Activated naive CD4-positive, alpha-beta T cell treated with anti-CD3 and anti-CD28 coated beads, Interleukin-2, amount 10 ng/mL, durations not matched to agents 7 days and 5 days (primary cell): ENCODE measurements around the gene CHD2.
"Not testable (repeated sequence)": the region's sequence is repeated elsewhere in the genome, so short reads cannot be mapped to it uniquely, and the experiment has no call there.

Source experiments
- CTCF ChIA-PET: fragments of 350-600 bp; sonication (Branson Sonifier 250); formaldehyde crosslinking; loops from one replicate; lab custom pipeline; 2021; ENCODE audit warnings: antibody characterized with exemption; lab: Charles Lee
- DNase-seq: peaks from one replicate; pipeline ENCODE4 v3.0.0-alpha.2; 2020
- H3K27ac Mint-ChIP-seq: one replicate; pipeline ENCODE4 v1.8.0; 2021; ENCODE audit warnings: mild to moderate bottlenecking, moderate library complexity, mixed read lengths
- H3K27me3 Mint-ChIP-seq: one replicate; pipeline ENCODE4 v1.8.0; 2021; ENCODE audit warnings: mild to moderate bottlenecking, mixed read lengths
- H3K36me3 Mint-ChIP-seq: one replicate; pipeline ENCODE4 v1.8.0; 2021; ENCODE audit warnings: mixed read lengths
- H3K4me1 Mint-ChIP-seq: one replicate; pipeline ENCODE4 v1.8.0; 2021; ENCODE audit warnings: mixed read lengths
- H3K4me3 Mint-ChIP-seq: one replicate; pipeline ENCODE4 v1.8.0; 2021; ENCODE audit warnings: mild to moderate bottlenecking, moderate library complexity, mixed read lengths
- H3K9me3 Mint-ChIP-seq: one replicate; pipeline ENCODE4 v1.8.0; 2021; ENCODE audit warnings: mixed read lengths

CHD2 gene

DNA sequence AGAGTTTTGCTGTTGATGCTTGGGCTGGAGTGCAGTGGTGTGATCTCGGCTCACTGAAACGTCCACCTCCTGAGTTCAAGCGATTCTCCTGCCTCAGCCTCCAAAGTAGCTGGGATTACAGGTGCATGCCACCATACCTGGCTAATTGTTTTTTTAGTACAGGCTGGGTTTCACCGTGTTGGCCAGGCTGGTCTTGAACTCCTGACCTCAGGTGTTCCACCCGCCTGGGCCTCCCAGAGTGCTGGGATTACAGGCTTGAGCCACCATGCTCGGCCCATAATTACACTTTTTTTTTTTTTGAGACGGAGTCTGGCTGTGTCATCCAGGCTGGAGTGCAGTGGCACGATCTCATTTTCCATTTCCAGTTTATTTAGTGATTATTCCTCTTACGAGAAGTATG is 18.8 kb downstream of the CHD2 start:
- Mint-ChIP-seq H3K36me3 (peaks cover 63% of the 10 kb centered on the region), H3K4me1 (peaks cover 84% of the 10 kb centered on the region)
- H3K4me3 Mint-ChIP-seq, H3K27ac Mint-ChIP-seq, H3K27me3 Mint-ChIP-seq, DNase-seq, H3K9me3 Mint-ChIP-seq: not testable (repeated sequence)
- CTCF ChIA-PET, result interaction anchor here (0.6 to 8.1 kb wide), 8 partner anchors 11 to 186 kb away, joined by 3 to 68 read pairs (median 15); no protein-coding TSS in a partner anchor

DNA sequence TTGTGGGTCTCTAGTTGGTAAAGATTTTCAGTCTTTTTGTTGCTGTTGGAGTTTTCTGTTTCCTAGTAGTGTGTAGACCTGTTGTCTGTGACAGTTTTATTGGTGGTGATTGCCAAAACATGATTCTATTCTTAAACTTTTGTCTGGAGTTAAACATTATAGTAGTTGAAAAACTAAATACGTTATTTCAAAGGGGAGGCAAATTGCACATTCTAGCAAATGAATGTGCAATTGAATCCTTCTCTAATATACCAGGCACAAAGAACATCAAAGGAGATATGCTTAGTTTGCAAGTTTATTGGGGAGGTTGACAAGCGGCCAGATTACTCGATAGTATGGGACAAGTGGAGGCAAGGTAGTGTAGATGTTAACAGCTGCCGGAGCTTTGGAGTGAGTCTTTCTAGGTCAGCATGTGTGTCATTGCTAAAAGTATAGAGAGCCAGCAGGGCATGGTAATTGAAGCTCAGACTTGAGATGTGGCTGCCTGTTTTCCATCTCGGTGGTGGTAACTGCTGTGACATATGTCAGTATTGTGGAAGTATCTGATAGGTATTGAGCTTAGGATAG is 20.6 kb downstream of the CHD2 start:
- no peaks in the 10 kb centered on the region for H3K27me3 Mint-ChIP-seq
- H3K27ac Mint-ChIP-seq, result peak overlapping the region; percentile 21
- no peak for DNase-seq
- peaks cover 78% of the 10 kb centered on the region for H3K4me1 Mint-ChIP-seq
- no peaks in the 10 kb centered on the region for H3K9me3 Mint-ChIP-seq
- peaks cover 68% of the 10 kb centered on the region for H3K36me3 Mint-ChIP-seq
- no peak overlapping the region for H3K4me3 Mint-ChIP-seq
- CTCF ChIA-PET, result interaction anchor here (1.4 to 2.9 kb wide), 3 partner anchors 13 to 124 kb away, joined by 5 to 19 read pairs (median 9); no protein-coding TSS in a partner anchor

DNA sequence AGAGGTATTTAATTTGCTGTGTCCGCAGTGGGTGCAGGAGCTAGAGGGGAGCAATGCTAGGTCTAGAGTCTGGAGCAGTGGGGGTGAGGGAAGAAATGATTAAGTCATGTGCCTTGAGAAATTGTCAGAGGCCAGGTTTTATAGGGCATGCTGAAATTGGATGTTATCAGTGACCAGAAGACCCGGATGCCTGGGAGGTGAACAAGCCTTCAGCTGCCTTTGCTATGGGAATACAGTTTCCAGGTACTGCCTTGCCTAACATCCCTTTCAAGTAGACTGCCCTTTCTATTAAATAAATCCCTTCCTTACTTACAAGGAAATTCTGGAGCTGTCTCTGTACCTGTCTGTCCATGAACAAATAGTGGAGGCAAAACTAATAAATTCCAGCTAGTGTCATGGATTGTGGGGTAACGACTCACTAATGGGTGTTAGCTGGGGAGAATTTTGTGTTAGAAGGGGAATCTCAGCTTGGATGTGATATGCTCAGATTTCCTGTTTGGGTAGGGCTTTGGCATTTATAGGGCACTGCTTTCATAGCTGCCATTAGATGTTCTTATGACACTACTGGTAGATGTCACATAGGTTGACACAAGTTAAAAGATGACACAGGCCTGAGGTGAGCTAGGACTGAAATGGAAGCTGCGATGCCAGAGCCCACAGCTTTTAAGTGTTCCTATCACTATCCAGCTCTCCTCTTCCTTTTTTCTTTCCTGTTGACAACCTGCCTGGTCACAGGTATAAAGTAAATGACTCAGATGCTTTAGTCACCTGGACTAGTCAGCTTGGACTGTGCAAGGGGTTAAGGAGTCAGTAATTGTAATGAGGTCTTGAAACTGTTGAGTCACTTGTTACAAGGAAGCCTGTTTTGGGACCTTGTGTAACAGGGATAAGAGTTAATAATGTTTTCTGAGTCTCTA is 21.3 kb downstream of the CHD2 start:
- Mint-ChIP-seq H3K4me1 (peaks cover 75% of the 10 kb centered on the region), H3K27me3 (no peaks in the 10 kb centered on the region), H3K36me3 (peaks cover 65% of the 10 kb centered on the region), H3K9me3 (no peaks in the 10 kb centered on the region), H3K27ac (peak overlapping the region; percentile 63), H3K4me3 (no peak overlapping the region)
- CTCF ChIA-PET, result interaction anchor here (1.4 to 2.9 kb wide), 3 partner anchors 14 to 125 kb away, joined by 5 to 19 read pairs (median 9); no protein-coding TSS in a partner anchor
- no peak for DNase-seq

DNA sequence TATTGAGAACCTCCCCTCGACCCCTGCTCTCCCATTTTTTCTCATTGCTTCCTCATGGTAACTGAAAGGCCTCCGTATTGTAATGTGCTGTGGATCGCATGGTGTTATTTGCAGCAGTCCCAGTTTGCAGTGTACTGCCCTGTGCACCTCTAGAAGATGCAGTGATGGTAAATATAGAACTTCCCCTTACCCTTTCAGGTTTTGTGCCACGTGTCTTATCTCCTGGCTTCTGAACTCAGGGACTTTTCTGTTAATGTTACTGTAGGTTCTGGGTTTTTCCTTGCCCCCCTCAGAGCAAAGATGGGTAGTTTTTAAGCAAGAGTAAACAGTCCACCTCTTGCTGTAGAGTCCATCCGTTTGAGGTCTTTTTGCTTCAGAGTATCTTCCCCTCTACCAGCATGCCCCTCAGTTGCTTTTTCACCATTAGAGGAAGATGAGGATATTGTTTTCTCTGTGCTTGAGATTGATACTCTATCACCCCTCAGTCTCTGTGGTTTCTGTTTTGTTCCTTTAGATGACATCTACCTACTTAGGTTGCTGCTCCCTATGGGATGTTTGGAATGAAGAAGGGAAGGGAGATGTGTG is 22.4 kb downstream of the CHD2 start:
- H3K9me3 Mint-ChIP-seq, result no peaks in the 10 kb centered on the region
- H3K27ac Mint-ChIP-seq, result peak overlapping the region; percentile 63
- CTCF ChIA-PET, result interaction anchor here (1.7 to 2.9 kb wide), 2 partner anchors 115 to 126 kb away, joined by 5 to 19 read pairs; no protein-coding TSS in a partner anchor
- no peak overlapping the region for H3K4me3 Mint-ChIP-seq
- peaks cover 68% of the 10 kb centered on the region for H3K36me3 Mint-ChIP-seq
- H3K27me3 Mint-ChIP-seq, result no peaks in the 10 kb centered on the region
- DNase-seq, result no peak
- H3K4me1 Mint-ChIP-seq, result peaks cover 67% of the 10 kb centered on the region

DNA sequence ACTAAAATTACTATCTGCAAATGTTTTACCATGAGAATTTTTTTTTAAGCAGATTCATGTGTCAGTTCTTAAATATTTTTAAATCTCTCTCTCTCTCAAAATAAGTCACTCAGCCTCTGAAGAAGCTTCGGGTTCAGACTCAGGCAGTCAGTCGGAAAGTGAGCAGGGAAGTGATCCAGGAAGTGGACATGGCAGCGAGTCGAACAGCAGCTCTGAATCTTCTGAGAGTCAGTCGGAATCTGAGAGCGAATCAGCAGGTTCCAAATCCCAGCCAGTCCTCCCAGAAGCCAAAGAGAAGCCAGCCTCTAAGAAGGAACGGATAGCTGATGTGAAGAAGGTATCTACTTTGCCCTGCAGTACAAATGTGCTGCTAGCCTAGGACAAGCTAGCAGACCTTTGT is 24.1 kb downstream of the CHD2 start:
- no peak for DNase-seq
- H3K4me3 Mint-ChIP-seq, result no peak overlapping the region
- no peaks in the 10 kb centered on the region for H3K27me3 Mint-ChIP-seq
- peaks cover 79% of the 10 kb centered on the region for H3K36me3 Mint-ChIP-seq
- no peaks in the 10 kb centered on the region for H3K9me3 Mint-ChIP-seq
- no peak overlapping the region for H3K27ac Mint-ChIP-seq
- peaks cover 68% of the 10 kb centered on the region for H3K4me1 Mint-ChIP-seq
- CTCF ChIA-PET, result interaction anchor here (1.7 to 4.2 kb wide), 2 partner anchors 116 to 127 kb away, joined by 5 to 24 read pairs; no protein-coding TSS in a partner anchor

DNA sequence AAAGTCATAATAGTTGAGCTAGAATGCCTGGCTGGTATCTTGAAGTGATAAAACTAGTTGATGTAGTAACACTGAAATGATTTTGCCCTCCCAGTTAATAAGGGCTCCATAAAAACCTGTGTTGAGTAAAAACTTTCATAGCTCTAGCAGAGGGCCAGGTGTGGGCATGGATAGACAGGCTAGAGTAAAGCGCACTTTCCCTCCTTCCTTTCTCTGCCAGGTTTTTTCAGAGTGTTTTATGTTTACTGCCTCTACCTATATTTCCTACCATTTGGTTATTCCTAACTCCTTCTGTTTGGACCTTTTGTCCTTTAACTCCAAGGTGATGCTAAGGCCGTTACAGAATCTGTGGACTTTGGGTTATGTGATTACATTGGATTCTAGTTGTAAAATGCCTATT is 25.3 kb downstream of the CHD2 start:
- Mint-ChIP-seq H3K36me3 (peaks cover 79% of the 10 kb centered on the region), H3K27me3 (no peaks in the 10 kb centered on the region), H3K4me1 (peaks cover 57% of the 10 kb centered on the region), H3K9me3 (no peaks in the 10 kb centered on the region), H3K27ac (no peak overlapping the region), H3K4me3 (no peak overlapping the region)
- CTCF ChIA-PET, result interaction anchor here (0.8 to 4.2 kb wide), 3 partner anchors 11 to 128 kb away, joined by 3 to 24 read pairs (median 3); no protein-coding TSS in a partner anchor
- no peak for DNase-seq

DNA sequence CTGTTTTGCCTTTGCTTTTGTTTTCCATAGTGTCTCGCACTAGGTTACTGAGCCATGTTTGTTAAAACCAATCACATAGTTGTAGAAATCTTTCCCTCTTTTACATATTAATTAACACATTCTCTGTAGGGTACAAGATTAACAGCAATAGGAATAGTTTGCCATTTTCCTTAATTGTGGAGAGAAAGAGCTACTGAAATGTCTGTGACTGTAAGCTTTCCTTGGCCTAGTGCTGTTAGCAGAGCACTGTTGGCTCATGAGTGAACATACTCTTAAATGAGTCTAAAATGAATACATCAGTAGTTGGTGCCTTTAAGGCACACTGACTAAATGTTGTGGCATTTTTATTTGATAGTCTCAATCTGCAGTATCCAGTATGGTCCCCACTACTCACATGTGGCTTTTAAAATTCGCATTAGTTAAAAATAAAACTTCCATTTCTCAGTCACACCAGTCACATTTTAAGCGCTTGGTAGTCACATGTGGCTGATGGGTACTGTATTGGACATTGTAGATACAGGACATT is 28.2 kb downstream of the CHD2 start:
- no peak overlapping the region for H3K4me3 Mint-ChIP-seq

DNA sequence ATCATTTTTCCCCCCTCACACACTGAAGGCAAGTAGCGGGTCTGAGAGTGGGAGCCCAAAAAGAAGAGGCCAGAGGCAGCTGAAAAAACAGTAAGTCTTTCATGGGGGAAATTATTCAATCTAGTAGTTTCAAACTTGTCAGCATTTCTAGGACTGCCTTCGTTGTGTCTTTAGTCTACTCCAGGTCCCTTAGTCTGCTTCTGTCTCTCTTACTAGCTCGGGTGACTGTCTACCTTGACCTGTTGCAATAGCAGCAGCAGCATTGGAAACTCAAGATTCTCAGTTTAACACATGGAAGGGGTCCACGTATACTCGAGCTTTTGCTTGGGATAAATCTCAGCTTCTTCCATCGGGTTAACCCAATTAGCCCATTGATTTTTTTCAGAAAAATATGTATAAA is 28.9 kb downstream of the CHD2 start:
- peak overlapping the region; percentile 49 for H3K27ac Mint-ChIP-seq
- no peaks in the 10 kb centered on the region for H3K27me3 Mint-ChIP-seq
- H3K4me3 Mint-ChIP-seq, result no peak overlapping the region
- H3K36me3 Mint-ChIP-seq, result peaks cover 85% of the 10 kb centered on the region
- CTCF ChIA-PET, result interaction anchor here (1.0 to 1.9 kb wide), 2 partner anchors 11 to 13 kb away, joined by 3 to 4 read pairs; no protein-coding TSS in a partner anchor
- DNase-seq, result no peak
- H3K9me3 Mint-ChIP-seq, result no peaks in the 10 kb centered on the region
- H3K4me1 Mint-ChIP-seq, result peaks cover 27% of the 10 kb centered on the region

More for the DNA sequence above, 28.2 kb downstream of the CHD2 start:
- Mint-ChIP-seq H3K27me3 (no peaks in the 10 kb centered on the region), H3K36me3 (peaks cover 82% of the 10 kb centered on the region), H3K27ac (peak overlapping the region; percentile 30), H3K9me3 (no peaks in the 10 kb centered on the region), H3K4me1 (peaks cover 30% of the 10 kb centered on the region)
- DNase-seq, result no peak
- CTCF ChIA-PET, result interaction anchor here (1.4 to 1.9 kb wide), 2 partner anchors 9 to 12 kb away, joined by 3 to 4 read pairs; no protein-coding TSS in a partner anchor

DNA sequence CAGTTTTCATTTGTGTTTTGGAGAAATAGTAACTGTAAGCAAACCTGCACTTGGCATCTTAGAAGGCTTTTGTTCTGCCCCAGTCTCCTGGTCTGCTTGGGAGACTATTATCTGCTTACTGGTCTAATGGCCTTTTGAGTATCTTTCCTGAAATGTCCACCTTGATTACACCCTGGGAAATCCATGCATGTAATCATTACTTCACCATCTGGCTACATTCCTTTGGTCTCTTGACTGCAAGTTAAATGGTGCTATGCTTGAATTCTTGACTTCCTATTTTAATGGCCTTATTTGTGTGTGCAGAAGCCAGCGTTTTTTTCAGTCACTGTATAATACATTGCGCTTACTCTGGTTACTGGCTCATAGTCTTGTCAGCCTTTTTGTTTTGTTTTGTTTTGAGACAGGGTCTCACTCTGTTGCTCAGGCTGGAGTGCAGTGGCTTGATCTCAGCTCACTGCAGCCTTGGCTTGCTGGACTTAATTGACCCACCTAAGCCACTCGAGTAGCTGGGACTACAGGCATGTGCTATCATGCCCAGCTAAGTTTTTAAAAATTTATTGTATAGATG is 30.0 kb downstream of the CHD2 start:
- Mint-ChIP-seq H3K9me3 (no peaks in the 10 kb centered on the region), H3K27ac (no peak overlapping the region), H3K36me3 (peaks cover 85% of the 10 kb centered on the region), H3K4me1 (peaks cover 30% of the 10 kb centered on the region), H3K27me3 (no peaks in the 10 kb centered on the region), H3K4me3 (no peak overlapping the region)
- CTCF ChIA-PET, result no interaction called here
- no peak for DNase-seq

DNA sequence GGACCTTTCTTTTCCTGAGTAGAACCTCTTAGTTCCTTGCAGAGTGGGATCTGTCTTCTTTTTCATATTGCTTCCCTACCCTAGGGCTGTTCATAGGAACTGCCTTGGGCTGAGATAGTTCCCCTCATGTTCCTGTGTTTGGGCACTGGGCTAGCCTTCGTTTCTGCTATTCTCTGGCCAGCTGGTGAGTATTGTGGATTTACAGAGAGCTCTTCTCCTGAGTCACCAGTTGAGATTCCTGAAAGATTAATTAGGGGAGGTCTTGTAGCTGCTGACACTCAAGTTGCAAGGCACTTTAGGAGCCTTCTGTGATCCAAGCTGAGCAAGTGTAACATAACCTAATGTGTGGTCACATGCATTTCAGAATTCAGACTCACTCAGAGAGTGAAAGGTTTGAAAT is 30.7 kb downstream of the CHD2 start:
- Mint-ChIP-seq H3K4me1 (peaks cover 32% of the 10 kb centered on the region), H3K27ac (peak overlapping the region; percentile 43), H3K4me3 (no peak overlapping the region), H3K9me3 (no peaks in the 10 kb centered on the region), H3K36me3 (peaks cover 86% of the 10 kb centered on the region), H3K27me3 (no peaks in the 10 kb centered on the region)
- CTCF ChIA-PET, result no interaction called here
- no peak for DNase-seq

DNA sequence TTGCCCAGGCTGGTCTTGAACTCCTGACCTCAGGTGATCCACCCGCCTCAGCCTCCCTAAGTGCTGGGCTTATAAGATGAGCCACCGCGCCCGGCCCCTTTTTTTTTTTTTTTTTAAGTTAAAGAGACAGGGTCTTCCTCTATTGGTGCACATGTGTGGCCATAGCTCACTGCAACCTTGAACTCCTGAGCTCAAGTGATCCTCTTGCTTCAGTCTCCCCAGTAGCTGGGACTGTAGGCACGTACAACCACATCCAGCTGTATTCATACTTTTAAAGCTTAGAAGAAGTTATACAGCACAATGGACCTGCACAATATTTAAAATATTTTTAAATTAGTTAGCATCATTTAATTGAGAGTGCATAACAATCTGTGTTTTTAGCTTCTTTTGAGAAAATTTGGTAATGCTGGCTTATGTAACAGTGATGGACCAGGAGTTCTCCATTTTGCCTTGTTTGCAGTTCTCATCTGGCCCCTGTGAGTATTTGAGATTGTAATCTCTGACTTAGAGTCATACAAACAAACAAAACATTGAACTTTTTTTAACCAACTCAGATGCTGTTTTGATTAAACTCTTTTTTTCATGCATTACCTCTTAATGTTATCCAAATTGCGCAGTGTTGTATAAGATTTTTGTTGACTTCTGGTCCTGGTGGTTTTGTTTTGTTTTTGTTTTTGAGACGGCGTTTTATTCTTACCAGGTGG is 33.0 kb downstream of the CHD2 start:
- Mint-ChIP-seq H3K27ac (no peak overlapping the region), H3K4me3 (no peak overlapping the region), H3K36me3 (peaks cover 86% of the 10 kb centered on the region), H3K9me3 (no peaks in the 10 kb centered on the region), H3K27me3 (no peaks in the 10 kb centered on the region), H3K4me1 (peaks cover 47% of the 10 kb centered on the region)
- CTCF ChIA-PET, result interaction anchor here (1.3 kb wide), 1 partner anchor 41 kb away, joined by 3 read pairs; no protein-coding TSS in a partner anchor
- DNase-seq, result no peak

DNA sequence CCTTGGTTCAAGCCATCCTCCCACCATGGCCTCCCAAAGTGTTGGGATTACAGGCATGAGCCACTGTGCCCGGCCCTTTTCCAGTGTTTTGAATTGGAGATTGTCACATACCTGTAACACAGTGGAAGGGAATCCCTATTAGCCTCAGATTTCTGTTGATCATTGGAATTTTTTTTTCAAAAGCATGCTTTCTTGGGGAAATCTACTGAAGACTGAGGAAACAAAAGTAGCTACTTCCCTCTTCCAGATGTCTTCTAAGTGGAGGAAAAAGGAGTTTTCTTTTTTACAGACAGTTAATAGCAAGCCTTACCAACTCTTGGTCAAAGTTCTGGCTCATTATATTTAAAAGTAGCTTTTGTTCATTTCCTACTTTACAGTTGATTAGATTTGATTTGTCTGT is 33.7 kb downstream of the CHD2 start:
- Mint-ChIP-seq H3K36me3 (peaks cover 85% of the 10 kb centered on the region), H3K27me3 (no peaks in the 10 kb centered on the region)
- CTCF ChIA-PET, result interaction anchor here (1.0 to 1.3 kb wide), 2 partner anchors 41 to 136 kb away, joined by 3 read pairs; no protein-coding TSS in a partner anchor

DNA sequence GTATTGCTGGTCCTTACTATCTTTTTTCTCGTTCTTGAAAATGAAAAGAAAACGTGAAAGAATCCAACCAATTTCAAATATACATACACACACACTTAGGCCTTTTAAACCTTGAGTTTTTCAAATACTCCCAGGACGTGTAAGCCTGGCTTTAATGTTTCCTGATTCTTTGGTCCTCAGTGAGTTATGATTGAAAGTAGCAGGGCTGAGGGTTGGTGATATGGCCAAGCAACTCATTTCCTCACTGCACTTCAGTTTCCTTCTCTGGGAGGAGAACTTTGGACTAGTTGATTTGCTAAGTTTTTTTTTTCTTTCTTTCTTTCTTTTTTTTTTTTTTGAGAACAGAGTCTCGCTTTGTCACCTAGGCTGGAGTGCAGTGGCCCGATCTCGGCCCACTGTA is 34.6 kb downstream of the CHD2 start:
- H3K27ac Mint-ChIP-seq, result peak overlapping the region; percentile 4
- CTCF ChIA-PET, result interaction anchor here (1.0 kb wide), 1 partner anchor 137 kb away, joined by 3 read pairs; no protein-coding TSS in a partner anchor
- H3K4me3 Mint-ChIP-seq, result no peak overlapping the region
- DNase-seq, result no peak
- peaks cover 40% of the 10 kb centered on the region for H3K4me1 Mint-ChIP-seq
- peaks cover 90% of the 10 kb centered on the region for H3K36me3 Mint-ChIP-seq
- H3K9me3 Mint-ChIP-seq, result no peaks in the 10 kb centered on the region
- H3K27me3 Mint-ChIP-seq, result no peaks in the 10 kb centered on the region

More for the DNA sequence above, 33.7 kb downstream of the CHD2 start:
- Mint-ChIP-seq H3K27ac (peak overlapping the region; percentile 33), H3K4me3 (no peak overlapping the region), H3K9me3 (no peaks in the 10 kb centered on the region), H3K4me1 (peaks cover 41% of the 10 kb centered on the region)
- DNase-seq, result no peak
